DND-41 (cell line): ENCODE measurements around the gene FRYL.
"Not testable (repeated sequence)": the region's sequence is repeated elsewhere in the genome, so short reads cannot be mapped to it uniquely, and the experiment has no call there.

Experiments used
- ATAC-seq: fragments of 200-7000 bp; cut with Tn5 transposase; 3 replicates; pipeline ENCODE4 v1.9.1; 2021; ENCODE audit warnings: low read depth; ENCODE audit not compliant: insufficient read depth
- DNase-seq: peaks from one replicate; pipeline ENCODE4 v3.0.0-alpha.2; 2020
- H2AFZ ChIP-seq: 2 replicates; pipeline ENCODE4 v1.6.0; 2012; ENCODE audit warnings: low read depth, low read length
- H3K27ac ChIP-seq: 2 replicates; pipeline ENCODE4 v1.5.1; 2012; ENCODE audit warnings: low read length, inconsistent platforms
- H3K27me3 ChIP-seq: fragments of 200-600 bp; sonication (generic); 2 replicates; pipeline ENCODE4 v1.6.0; 2012; ENCODE audit warnings: low read length, mild to moderate bottlenecking, inconsistent platforms; ENCODE audit not compliant: insufficient read depth, poor library complexity
- H3K36me3 ChIP-seq: 2 replicates; pipeline ENCODE4 v1.5.1; 2012; ENCODE audit warnings: low read length, inconsistent platforms; ENCODE audit not compliant: insufficient read depth
- H3K4me1 ChIP-seq: 2 replicates; pipeline ENCODE4 v1.5.1; 2012; ENCODE audit warnings: mild to moderate bottlenecking, low read length; ENCODE audit not compliant: insufficient read depth
- H3K4me2 ChIP-seq: 2 replicates; pipeline ENCODE4 v1.6.0; 2012; ENCODE audit warnings: mild to moderate bottlenecking, moderate library complexity, low read length, inconsistent platforms; ENCODE audit not compliant: insufficient read depth
- H3K4me3 ChIP-seq, 2 experiments: fragments of 200-600 bp in 1 of 2; shearing (Covaris generic) in 1 of 2; 2 replicates each; pipeline ENCODE4 v1.5.1; 2012 to 2016; ENCODE audit warnings: inconsistent platforms in 2 of 2, low read length in 2 of 2, mild to moderate bottlenecking in 2 of 2, low read depth in 1 of 2, moderate library complexity in 1 of 2
- H3K79me2 ChIP-seq: 2 replicates; pipeline ENCODE4 v1.6.0; 2012; ENCODE audit warnings: low read length, inconsistent platforms; ENCODE audit not compliant: insufficient read depth
- H3K9ac ChIP-seq: 2 replicates; pipeline ENCODE4 v1.6.0; 2012; ENCODE audit warnings: low read depth, mild to moderate bottlenecking, inconsistent platforms, low read length, moderate library complexity
- H3K9me3 ChIP-seq: 2 replicates; pipeline ENCODE4 v1.5.1; 2012; ENCODE audit warnings: low read length, moderate library complexity, mild to moderate bottlenecking, inconsistent platforms; ENCODE audit not compliant: insufficient read depth, severe bottlenecking
- H4K20me1 ChIP-seq: 2 replicates; pipeline ENCODE4 v1.6.0; 2012; ENCODE audit warnings: low read length; ENCODE audit not compliant: insufficient read depth
- CTCF ChIP-seq: IDR thresholded peaks from 2 replicates; pipeline ENCODE4 v1.5.1; 2012; ENCODE audit warnings: borderline replicate concordance, low read length, moderate library complexity, mild to moderate bottlenecking; ENCODE audit not compliant: poor library complexity, severe bottlenecking; ENCODE audit errors: extremely low read depth
- EZH2 ChIP-seq: IDR thresholded peaks from 3 replicates; pipeline ENCODE4 v1.6.1; 2012; ENCODE audit warnings: borderline replicate concordance, low read depth, mild to moderate bottlenecking, moderate library complexity, low read length, inconsistent platforms; ENCODE audit not compliant: severe bottlenecking

FRYL gene

DNA sequence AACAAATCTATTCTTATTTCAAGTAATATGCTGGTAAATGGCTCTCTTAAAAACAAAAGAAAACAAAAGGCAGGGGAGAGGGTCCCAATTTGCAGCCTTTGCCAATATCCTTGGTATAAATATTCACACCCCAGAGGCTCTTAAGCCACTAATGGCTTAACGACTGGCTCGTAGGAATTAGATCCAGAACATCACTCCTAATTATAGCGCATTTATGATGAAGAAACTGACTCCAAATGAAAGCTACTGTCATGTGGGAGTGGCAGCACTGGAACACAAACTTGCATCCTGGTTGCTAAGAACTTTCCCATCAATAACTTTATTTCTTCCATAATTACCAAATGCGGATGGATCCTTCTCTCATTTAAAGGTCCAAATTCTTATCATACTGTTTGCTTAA lies 138.7 kb downstream of the FRYL start:
- no peak overlapping the region for H3K4me2 ChIP-seq
- no peak for ATAC-seq
- H2AFZ ChIP-seq: no peak overlapping the region
- peaks cover 20% of the 10 kb centered on the region for H4K20me1 ChIP-seq
- H3K27ac ChIP-seq: no peak overlapping the region
- H3K9me3 ChIP-seq: no peaks in the 10 kb centered on the region
- no peak overlapping the region for H3K9ac ChIP-seq
- TF ChIP-seq EZH2 (no peak), CTCF (no peak)
- no peak overlapping the region for H3K4me3 ChIP-seq
- no peaks in the 10 kb centered on the region for H3K36me3 ChIP-seq
- H3K4me1 ChIP-seq: no peaks in the 10 kb centered on the region
- no peaks in the 10 kb centered on the region for H3K27me3 ChIP-seq
- DNase-seq: no peak
- H3K79me2 ChIP-seq: peaks cover 95% of the 10 kb centered on the region

GRCh38 chr4:48640699-48641098 lies 139.4 kb downstream of the FRYL start:
- Histone ChIP-seq H3K4me3 (no peak overlapping the region), H3K27me3 (no peaks in the 10 kb centered on the region), H3K9me3 (no peaks in the 10 kb centered on the region), H3K9ac (no peak overlapping the region), H3K4me2 (no peak overlapping the region), H3K4me1 (no peaks in the 10 kb centered on the region), H3K79me2 (peaks cover 94% of the 10 kb centered on the region), H3K36me3 (no peaks in the 10 kb centered on the region), H2AFZ (no peak overlapping the region), H3K27ac (no peak overlapping the region), H4K20me1 (peaks cover 19% of the 10 kb centered on the region)
- TF ChIP-seq CTCF (no peak), EZH2 (no peak)
- no peak for DNase-seq
- ATAC-seq: no peak

DNA sequence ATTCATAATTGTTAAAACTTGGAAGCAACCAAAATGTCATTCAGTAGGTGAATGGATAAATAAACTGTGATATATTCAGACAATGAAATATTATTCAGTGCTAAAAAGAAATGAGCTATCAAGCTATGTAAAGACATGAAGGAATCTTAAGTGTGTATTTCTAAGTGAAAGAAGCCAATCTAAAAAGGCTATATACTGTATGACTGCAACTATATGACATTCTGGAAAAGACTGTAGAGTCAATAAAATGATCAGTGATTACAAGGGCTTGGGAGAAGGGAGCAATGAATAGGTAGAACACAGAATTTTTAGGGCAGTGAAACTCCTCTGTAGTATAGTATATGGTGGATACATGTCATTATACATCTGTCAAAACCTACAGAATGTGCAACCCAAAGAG lies 139.9 kb downstream of the FRYL start:
- Histone ChIP-seq H3K4me1 (no peaks in the 10 kb centered on the region), H3K4me2 (no peak overlapping the region), H3K9ac (no peak overlapping the region), H3K27me3 (no peaks in the 10 kb centered on the region), H3K79me2 (peaks cover 94% of the 10 kb centered on the region), H3K27ac (no peak overlapping the region), H3K9me3 (no peaks in the 10 kb centered on the region), H3K36me3 (no peaks in the 10 kb centered on the region), H2AFZ (no peak overlapping the region), H4K20me1 (peaks cover 23% of the 10 kb centered on the region), H3K4me3 (no peak overlapping the region)
- ATAC-seq: no peak
- no peak for DNase-seq
- no peak for TF ChIP-seq EZH2
- no peak for TF ChIP-seq CTCF

DNA sequence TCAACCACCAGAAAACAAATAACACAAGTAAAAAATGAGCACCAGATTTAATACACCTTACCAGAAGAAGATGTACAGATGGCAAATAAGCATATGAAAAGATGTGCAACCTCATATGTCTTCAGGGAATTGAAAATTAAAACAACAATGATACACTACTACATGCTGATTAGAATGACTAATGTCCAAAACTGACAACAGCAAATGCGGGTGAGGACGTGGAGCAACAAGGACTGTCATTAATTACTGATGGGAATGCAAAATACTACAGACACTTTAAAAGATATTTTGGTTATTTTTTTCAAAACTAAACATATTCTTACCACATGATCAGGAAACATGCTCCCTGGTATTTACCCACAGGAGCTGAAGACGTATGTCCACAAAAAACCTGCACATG lies 140.3 kb downstream of the FRYL start:
- H4K20me1 ChIP-seq: peaks cover 25% of the 10 kb centered on the region
- H3K4me3 ChIP-seq: no peak overlapping the region
- H3K36me3 ChIP-seq: no peaks in the 10 kb centered on the region
- ATAC-seq: no peak
- no peak overlapping the region for H3K27ac ChIP-seq
- H3K4me2 ChIP-seq: no peak overlapping the region
- no peak overlapping the region for H2AFZ ChIP-seq
- no peak for DNase-seq
- TF ChIP-seq CTCF (no peak), EZH2 (no peak)
- H3K9ac ChIP-seq: no peak overlapping the region
- H3K27me3 ChIP-seq: no peaks in the 10 kb centered on the region
- peaks cover 94% of the 10 kb centered on the region for H3K79me2 ChIP-seq
- H3K9me3 ChIP-seq: no peaks in the 10 kb centered on the region
- no peaks in the 10 kb centered on the region for H3K4me1 ChIP-seq

DNA sequence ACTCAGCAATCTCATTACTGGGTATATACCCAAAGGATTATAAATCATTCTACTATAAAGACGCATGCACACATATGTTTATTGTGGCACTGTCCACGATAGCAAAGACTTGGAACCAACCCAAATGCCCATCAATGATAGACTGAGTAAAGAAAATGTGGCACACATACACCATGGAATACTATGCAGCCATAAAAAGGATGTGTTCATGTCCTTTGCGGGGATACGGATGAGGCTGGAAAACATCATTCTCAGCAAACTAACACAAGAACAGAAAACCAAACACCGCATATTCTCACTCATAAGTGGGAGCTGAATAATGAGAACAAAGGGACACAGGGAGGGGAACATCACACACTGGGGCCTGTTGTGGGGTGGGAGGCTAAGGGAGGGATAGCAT lies 141.5 kb downstream of the FRYL start:
- H3K9me3 ChIP-seq, H3K27ac ChIP-seq, H3K4me1 ChIP-seq, H2AFZ ChIP-seq, H3K9ac ChIP-seq, H3K4me3 ChIP-seq, H3K36me3 ChIP-seq, H3K27me3 ChIP-seq, DNase-seq, ATAC-seq, H3K4me2 ChIP-seq: not testable (repeated sequence)
- Histone ChIP-seq H4K20me1 (peaks cover 28% of the 10 kb centered on the region), H3K79me2 (peaks cover 89% of the 10 kb centered on the region)
